ENCODE results near the gene SYNGR4. TPM values are rescaled to one million over a fixed set of nuclear protein-coding genes. Genes with fewer than 3 reads are reported as not detected.
"Not testable (repeated sequence)": the region's sequence is repeated elsewhere in the genome, so short reads cannot be mapped to it uniquely, and the experiment has no call there.

SYNGR4 gene
- total and polyA plus RNA-seq, 5 donors = not detected

GRCh38 chr19:48361912-48362311, 2.3 kb upstream of the SYNGR4 start:
- WGBS = 93% methylated on average over 3 of the region's 3 CpGs
- H3K4me3 ChIP-seq (ENCODE audit: low read length) = no peak overlapping the region

GRCh38 chr19:48362716-48363499, 1.3 kb upstream of the SYNGR4 start:
- H3K4me1 ChIP-seq (ENCODE audit: control insufficient read depth, insufficient read depth, low read length) = no peaks in the 10 kb centered on the region
- DNase-seq = peak; percentile 96 to 99 (median 98)
- ATAC-seq = peak; percentile 94
- peak overlapping the region; percentile 92 for H3K27ac ChIP-seq (ENCODE audit: low read length)
- no peaks in the 10 kb centered on the region for H3K27me3 ChIP-seq (ENCODE audit: control insufficient read depth, insufficient read depth)
- H3K9me3 ChIP-seq (ENCODE audit: control insufficient read depth, low read length) = no peaks in the 10 kb centered on the region
- peak overlapping the region; percentile 65 for H3K4me3 ChIP-seq (ENCODE audit: low read length)
- intact Hi-C loops (cut with DNase I) = no loop called here
- WGBS = 4% methylated on average over 26 of the region's 26 CpGs

More at GRCh38 chr19:48361912-48362311, 2.3 kb upstream of the SYNGR4 start:
- H3K4me1 ChIP-seq (ENCODE audit: control insufficient read depth, insufficient read depth, low read length) = no peaks in the 10 kb centered on the region
- no peak for DNase-seq
- H3K9me3 ChIP-seq (ENCODE audit: control insufficient read depth, low read length) = no peaks in the 10 kb centered on the region
- no peak overlapping the region for H3K27ac ChIP-seq (ENCODE audit: low read length)
- no peak for ATAC-seq
- intact Hi-C loops (cut with DNase I) = no loop called here
- no peaks in the 10 kb centered on the region for H3K27me3 ChIP-seq (ENCODE audit: control insufficient read depth, insufficient read depth)

- Histone ChIP-seq H3K4me1 (ENCODE audit: control insufficient read depth, insufficient read depth, low read length) (no peaks in the 10 kb centered on the region), H3K4me3 (ENCODE audit: low read length) (peak overlapping the region; percentile 65), H3K27ac (ENCODE audit: low read length) (peak overlapping the region; percentile 92), H3K9me3 (ENCODE audit: control insufficient read depth, low read length) (no peaks in the 10 kb centered on the region), H3K27me3 (ENCODE audit: control insufficient read depth, insufficient read depth) (no peaks in the 10 kb centered on the region)
- ATAC-seq (peak; percentile 14 to 36), DNase-seq (peak in 1 of 3 donors; percentile 87)
- intact Hi-C loops (cut with DNase I) = no loop called here
- 1% methylated on average over 10 of the region's 10 CpGs for WGBS
Measured at GRCh38 chr19:48363500-48363809, 712 bp upstream of the SYNGR4 start.

GRCh38 chr19:48364598-48365348, 606 bp downstream of the SYNGR4 start:
- intact Hi-C loops (cut with DNase I) = no loop called here
- ATAC-seq (no peak), DNase-seq (no peak)
- Histone ChIP-seq H3K4me3 (ENCODE audit: low read length) (no peak overlapping the region), H3K4me1 (ENCODE audit: control insufficient read depth, insufficient read depth, low read length) (no peaks in the 10 kb centered on the region), H3K9me3 (ENCODE audit: control insufficient read depth, low read length) (no peaks in the 10 kb centered on the region), H3K27ac (ENCODE audit: low read length) (no peak overlapping the region), H3K27me3 (ENCODE audit: control insufficient read depth, insufficient read depth) (no peaks in the 10 kb centered on the region)
- 68% methylated on average over 10 of the region's 10 CpGs for WGBS

GRCh38 chr19:48365602-48366001, 1.4 kb downstream of the SYNGR4 start:
- Histone ChIP-seq H3K4me1 (ENCODE audit: control insufficient read depth, insufficient read depth, low read length) (no peaks in the 10 kb centered on the region), H3K9me3 (ENCODE audit: control insufficient read depth, low read length) (no peaks in the 10 kb centered on the region), H3K4me3 (ENCODE audit: low read length) (no peak overlapping the region), H3K27me3 (ENCODE audit: control insufficient read depth, insufficient read depth) (no peaks in the 10 kb centered on the region), H3K27ac (ENCODE audit: low read length) (no peak overlapping the region)
- ATAC-seq = no peak
- intact Hi-C loops (cut with DNase I) = no loop called here
- 92% methylated on average over 11 of the region's 11 CpGs for WGBS
- no peak for DNase-seq

GRCh38 chr19:48367855-48368254, 3.7 kb downstream of the SYNGR4 start:
- no peak overlapping the region for H3K27ac ChIP-seq (ENCODE audit: low read length)
- intact Hi-C loops (cut with DNase I) = no loop called here
- H3K4me1 ChIP-seq (ENCODE audit: control insufficient read depth, insufficient read depth, low read length) = no peaks in the 10 kb centered on the region
- no peaks in the 10 kb centered on the region for H3K27me3 ChIP-seq (ENCODE audit: control insufficient read depth, insufficient read depth)
- no peaks in the 10 kb centered on the region for H3K9me3 ChIP-seq (ENCODE audit: control insufficient read depth, low read length)
- no peak for DNase-seq
- no peak for ATAC-seq
- H3K4me3 ChIP-seq (ENCODE audit: low read length) = no peak overlapping the region
- WGBS = 63% methylated on average over 5 of the region's 5 CpGs

GRCh38 chr19:48368936-48369335, 4.8 kb downstream of the SYNGR4 start:
- intact Hi-C loops (cut with DNase I) = no loop called here
- no peaks in the 10 kb centered on the region for H3K4me1 ChIP-seq (ENCODE audit: control insufficient read depth, insufficient read depth, low read length)
- no peak overlapping the region for H3K27ac ChIP-seq (ENCODE audit: low read length)
- DNase-seq = no peak
- no peaks in the 10 kb centered on the region for H3K27me3 ChIP-seq (ENCODE audit: control insufficient read depth, insufficient read depth)
- WGBS = 77% methylated on average over 14 of the region's 14 CpGs
- ATAC-seq = no peak
- no peaks in the 10 kb centered on the region for H3K9me3 ChIP-seq (ENCODE audit: control insufficient read depth, low read length)
- H3K4me3 ChIP-seq (ENCODE audit: low read length) = no peak overlapping the region

GRCh38 chr19:48370955-48371354, 6.8 kb downstream of the SYNGR4 start:
- Histone ChIP-seq H3K4me1 (ENCODE audit: control insufficient read depth, insufficient read depth, low read length) (no peaks in the 10 kb centered on the region), H3K27ac (ENCODE audit: low read length) (no peak overlapping the region), H3K4me3 (ENCODE audit: low read length) (no peak overlapping the region), H3K9me3 (ENCODE audit: control insufficient read depth, low read length) (no peaks in the 10 kb centered on the region), H3K27me3 (ENCODE audit: control insufficient read depth, insufficient read depth) (no peaks in the 10 kb centered on the region)
- 53% methylated on average over 4 of the region's 4 CpGs for WGBS
- DNase-seq = no peak
- intact Hi-C loops (cut with DNase I) = no loop called here
- no peak for ATAC-seq

GRCh38 chr19:48371367-48371766, 7.2 kb downstream of the SYNGR4 start:
- no peak for ATAC-seq

GRCh38 chr19:48371771-48372170, 7.6 kb downstream of the SYNGR4 start:
- WGBS = 93% methylated on average over 5 of the region's 5 CpGs

More at GRCh38 chr19:48371367-48371766, 7.2 kb downstream of the SYNGR4 start:
- no peak overlapping the region for H3K4me3 ChIP-seq (ENCODE audit: low read length)
- DNase-seq = no peak
- no peaks in the 10 kb centered on the region for H3K4me1 ChIP-seq (ENCODE audit: control insufficient read depth, insufficient read depth, low read length)
- H3K27me3 ChIP-seq (ENCODE audit: control insufficient read depth, insufficient read depth) = no peaks in the 10 kb centered on the region
- H3K9me3 ChIP-seq (ENCODE audit: control insufficient read depth, low read length) = no peaks in the 10 kb centered on the region
- intact Hi-C loops (cut with DNase I) = no loop called here
- WGBS = 60% methylated on average over 7 of the region's 7 CpGs
- H3K27ac ChIP-seq (ENCODE audit: low read length) = no peak overlapping the region

GRCh38 chr19:48372904-48373303, 8.7 kb downstream of the SYNGR4 start:
- Histone ChIP-seq H3K27me3 (ENCODE audit: control insufficient read depth, insufficient read depth) (no peaks in the 10 kb centered on the region), H3K4me1 (ENCODE audit: control insufficient read depth, insufficient read depth, low read length) (no peaks in the 10 kb centered on the region), H3K4me3 (ENCODE audit: low read length) (no peak overlapping the region), H3K9me3 (ENCODE audit: control insufficient read depth, low read length) (no peaks in the 10 kb centered on the region), H3K27ac (ENCODE audit: low read length) (no peak overlapping the region)
- DNase-seq (no peak), ATAC-seq (no peak)
- intact Hi-C loops (cut with DNase I) = no loop called here
- WGBS = 53% methylated on average over 4 of the region's 4 CpGs

More at GRCh38 chr19:48371771-48372170, 7.6 kb downstream of the SYNGR4 start:
- H3K27ac ChIP-seq (ENCODE audit: low read length); DNase-seq; H3K9me3 ChIP-seq (ENCODE audit: control insufficient read depth, low read length); H3K4me1 ChIP-seq (ENCODE audit: control insufficient read depth, insufficient read depth, low read length); ATAC-seq; intact Hi-C loops (cut with DNase I); H3K27me3 ChIP-seq (ENCODE audit: control insufficient read depth, insufficient read depth); H3K4me3 ChIP-seq (ENCODE audit: low read length): not testable (repeated sequence)
